Keratinocyte (primary cell): ENCODE measurements around the gene BOD1L1. TPM values are rescaled to one million over a fixed set of nuclear protein-coding genes. Genes with fewer than 3 reads are reported as not detected.

Experiments used
- DNase-seq: peaks from one replicate; pipeline ENCODE4 v3.0.0-alpha.2; 2011; ENCODE audit warnings: low read depth, missing footprints, low spot score
- FAIRE-seq: peaks from 2 replicates; lab custom pipeline; 2011; peaks lifted over from hg19 to GRCh38; lab: Jason Lieb, UNC
- H2AFZ ChIP-seq: 2 replicates; pipeline ENCODE4 v1.6.0; 2012; ENCODE audit warnings: low read length, control low read depth, inconsistent platforms; ENCODE audit not compliant: control insufficient read depth
- H3K27ac ChIP-seq: 2 replicates; pipeline ENCODE4 v1.5.1; 2011; ENCODE audit warnings: low read length; ENCODE audit not compliant: control insufficient read depth, insufficient read depth
- H3K27me3 ChIP-seq: 3 replicates; pipeline ENCODE4 v1.6.0; 2011; ENCODE audit warnings: low read length; ENCODE audit not compliant: control insufficient read depth, insufficient read depth; ENCODE audit errors: extremely low read depth
- H3K36me3 ChIP-seq, 2 experiments: 2 replicates in 1 of 2; 3 replicates in 1 of 2; pipeline ENCODE4 v1.5.1; 2011; ENCODE audit warnings: low read length in 2 of 2, mild to moderate bottlenecking in 1 of 2; ENCODE audit not compliant: control insufficient read depth in 2 of 2, insufficient read depth in 2 of 2; ENCODE audit errors: extremely low read depth in 1 of 2
- H3K4me1 ChIP-seq: 3 replicates; pipeline ENCODE4 v1.5.1; 2011; ENCODE audit warnings: low read length; ENCODE audit not compliant: control insufficient read depth, insufficient read depth; ENCODE audit errors: extremely low read depth
- H3K4me2 ChIP-seq: 3 replicates; pipeline ENCODE4 v1.6.0; 2011; ENCODE audit warnings: low read depth, low read length; ENCODE audit not compliant: control insufficient read depth, insufficient read depth; ENCODE audit errors: extremely low read depth
- H3K4me3 ChIP-seq, 3 experiments: fragments of 200-600 bp in 1 of 3; sonication (generic) in 1 of 3; 2 replicates in 2 of 3; 3 replicates in 1 of 3; pipeline ENCODE4 v1.5.1; 2011 to 2016; ENCODE audit warnings: low read length in 3 of 3, mild to moderate bottlenecking in 3 of 3, control low read depth in 2 of 3, inconsistent platforms in 1 of 3, low read depth in 1 of 3, mixed read lengths in 1 of 3, mixed run types in 1 of 3, moderate library complexity in 1 of 3; ENCODE audit not compliant: control insufficient read depth in 2 of 3, insufficient read depth in 2 of 3; ENCODE audit errors: extremely low read depth in 1 of 3
- H3K79me2 ChIP-seq: 2 replicates; pipeline ENCODE4 v1.6.0; 2012; ENCODE audit warnings: low read length; ENCODE audit not compliant: control insufficient read depth, insufficient read depth
- H3K9ac ChIP-seq: 3 replicates; pipeline ENCODE4 v1.6.0; 2011; ENCODE audit warnings: low read length; ENCODE audit not compliant: control insufficient read depth, insufficient read depth; ENCODE audit errors: extremely low read depth
- H3K9me1 ChIP-seq: 3 replicates; pipeline ENCODE4 v1.6.0; 2011; ENCODE audit warnings: low read length; ENCODE audit not compliant: control insufficient read depth, insufficient read depth; ENCODE audit errors: extremely low read depth
- H3K9me3 ChIP-seq: 2 replicates; pipeline ENCODE4 v1.5.1; 2012; ENCODE audit warnings: low read depth, low read length; ENCODE audit not compliant: control insufficient read depth
- H4K20me1 ChIP-seq: 3 replicates; pipeline ENCODE4 v1.6.0; 2011; ENCODE audit warnings: low read length; ENCODE audit not compliant: control insufficient read depth, insufficient read depth; ENCODE audit errors: extremely low read depth
- EZH2 ChIP-seq: IDR thresholded peaks from one replicate; pipeline ENCODE4 v1.6.1; 2012; ENCODE audit warnings: inconsistent platforms, mild to moderate bottlenecking, low read length, moderate library complexity
- dilution Hi-C: fragments of 300-500 bp; cut with MboI; formaldehyde crosslinking; loops from one replicate; pipeline ENCODE4 v1.7.0; 2020; ENCODE audit warnings: low sequenced_read_pairs; ENCODE audit not compliant: extremely low pct_ligation_motif_present
- polyA plus RNA-seq, 5 experiments: library from polyadenylated mRNA; depleted of rRNA in 3 of 5; stranded (reverse) in 3 of 5; stranded (forward) in 1 of 5; unstranded in 1 of 5; fragments of >200 nt; gene quantifications; 1 replicate in 1 of 5; 2 replicates in 3 of 5; 3 replicates in 1 of 5; pipeline versions ENCODE4 v1.2.1 to v1.2.3, GENCODE V29; 2011 to 2012; ENCODE audit warnings: missing spikeins in 2 of 5, low read depth in 1 of 5, low replicate concordance in 1 of 5
- TF ChIP-seq, protein P1 (sequence below), 3 experiments: IDR thresholded peaks in 1 of 3; conservative IDR thresholded peaks in 1 of 3; optimal IDR thresholded peaks in 1 of 3; 2 replicates in 2 of 3; 3 replicates in 1 of 3; pipeline versions ENCODE3 to v1.5.1; 2011; ENCODE audit warnings: low read length in 3 of 3, mild to moderate bottlenecking in 3 of 3, moderate library complexity in 2 of 3, control low read depth in 1 of 3, inconsistent platforms in 1 of 3; ENCODE audit not compliant: insufficient read depth in 2 of 3; ENCODE audit errors: extremely low read depth in 1 of 3

Gene BOD1L1
- polyA plus RNA-seq, 1 donor (not counting 4 experiments of a cell fraction or from before 2014, with no cell fraction given) = 20.6 TPM

DNA sequence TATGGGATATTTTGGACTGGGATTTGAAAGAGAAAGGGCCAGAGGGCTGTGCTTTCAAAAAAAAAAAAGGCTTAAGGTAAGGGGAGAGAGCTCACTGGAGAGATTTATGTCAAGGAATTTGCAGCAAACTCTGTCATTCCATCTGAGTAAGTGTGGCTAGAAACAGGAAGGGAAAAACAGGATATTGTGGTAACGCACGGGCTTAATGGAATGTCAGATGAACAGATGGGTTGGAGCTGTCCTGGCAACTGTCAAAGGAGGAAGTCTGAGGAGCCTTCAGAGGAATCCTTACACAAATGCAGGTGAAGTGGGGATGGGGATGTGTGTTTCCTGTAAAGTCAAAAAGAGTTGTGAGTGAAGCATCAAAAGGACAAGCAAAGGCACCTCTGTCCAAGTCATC is 68.1 kb downstream of the BOD1L1 start:
- H3K27ac ChIP-seq = peak overlapping the region; percentile 10
- H3K9me3 ChIP-seq = no peaks in the 10 kb centered on the region
- H3K27me3 ChIP-seq = no peaks in the 10 kb centered on the region
- H2AFZ ChIP-seq = peak overlapping the region; percentile 51
- H3K4me2 ChIP-seq = peak overlapping the region; percentile 29
- no peaks in the 10 kb centered on the region for H3K36me3 ChIP-seq
- no peaks in the 10 kb centered on the region for H3K9me1 ChIP-seq
- FAIRE-seq = peak; percentile 99
- dilution Hi-C loops = no loop called here
- TF ChIP-seq, protein P1, sequence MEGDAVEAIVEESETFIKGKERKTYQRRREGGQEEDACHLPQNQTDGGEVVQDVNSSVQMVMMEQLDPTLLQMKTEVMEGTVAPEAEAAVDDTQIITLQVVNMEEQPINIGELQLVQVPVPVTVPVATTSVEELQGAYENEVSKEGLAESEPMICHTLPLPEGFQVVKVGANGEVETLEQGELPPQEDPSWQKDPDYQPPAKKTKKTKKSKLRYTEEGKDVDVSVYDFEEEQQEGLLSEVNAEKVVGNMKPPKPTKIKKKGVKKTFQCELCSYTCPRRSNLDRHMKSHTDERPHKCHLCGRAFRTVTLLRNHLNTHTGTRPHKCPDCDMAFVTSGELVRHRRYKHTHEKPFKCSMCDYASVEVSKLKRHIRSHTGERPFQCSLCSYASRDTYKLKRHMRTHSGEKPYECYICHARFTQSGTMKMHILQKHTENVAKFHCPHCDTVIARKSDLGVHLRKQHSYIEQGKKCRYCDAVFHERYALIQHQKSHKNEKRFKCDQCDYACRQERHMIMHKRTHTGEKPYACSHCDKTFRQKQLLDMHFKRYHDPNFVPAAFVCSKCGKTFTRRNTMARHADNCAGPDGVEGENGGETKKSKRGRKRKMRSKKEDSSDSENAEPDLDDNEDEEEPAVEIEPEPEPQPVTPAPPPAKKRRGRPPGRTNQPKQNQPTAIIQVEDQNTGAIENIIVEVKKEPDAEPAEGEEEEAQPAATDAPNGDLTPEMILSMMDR (optimal IDR thresholded peaks at IDR 0.05 in 1 of 3, IDR thresholded peaks at IDR 0.05 in 1 of 3, conservative IDR thresholded peaks at IDR 0.05 in 1 of 3; ENCODE audit: extremely low read depth in 1 of 3, insufficient read depth in 2 of 3, low read length in 3 of 3) = no peak
- no peak for TF ChIP-seq EZH2
- peaks cover 17% of the 10 kb centered on the region for H3K4me1 ChIP-seq
- H3K79me2 ChIP-seq = no peaks in the 10 kb centered on the region
- H4K20me1 ChIP-seq = no peaks in the 10 kb centered on the region
- no peak overlapping the region for H3K4me3 ChIP-seq
- no peak overlapping the region for H3K9ac ChIP-seq
- peak; percentile 36 for DNase-seq

DNA sequence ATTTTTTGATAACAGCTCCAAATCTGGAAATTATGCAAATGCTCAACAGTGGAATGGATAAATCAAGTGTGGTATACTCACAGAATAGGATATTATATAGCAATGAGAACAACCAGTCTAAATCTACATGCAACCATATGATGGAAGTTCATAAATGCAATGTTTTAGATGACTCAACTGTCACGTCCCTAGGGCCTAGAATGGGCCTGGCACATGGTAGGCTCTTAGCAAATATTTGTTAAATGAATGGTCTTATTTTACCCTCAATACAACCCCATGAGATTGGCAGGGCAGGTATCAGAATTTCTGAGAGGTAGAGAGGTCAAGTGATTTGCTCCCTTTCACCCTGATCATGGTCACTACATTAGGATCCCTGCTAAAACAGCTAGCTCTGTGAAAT is 68.6 kb downstream of the BOD1L1 start:
- H3K27ac ChIP-seq = peak overlapping the region; percentile 10
- H3K27me3 ChIP-seq = no peaks in the 10 kb centered on the region
- dilution Hi-C loops = no loop called here
- H3K9ac ChIP-seq = no peak overlapping the region
- FAIRE-seq (no peak), DNase-seq (no peak)
- no peaks in the 10 kb centered on the region for H3K36me3 ChIP-seq
- H4K20me1 ChIP-seq = no peaks in the 10 kb centered on the region
- no peaks in the 10 kb centered on the region for H3K9me3 ChIP-seq
- peak overlapping the region; percentile 51 for H2AFZ ChIP-seq
- H3K4me2 ChIP-seq = peak overlapping the region; percentile 29
- H3K4me1 ChIP-seq = peaks cover 17% of the 10 kb centered on the region
- H3K4me3 ChIP-seq = no peak overlapping the region
- H3K79me2 ChIP-seq = no peaks in the 10 kb centered on the region
- TF ChIP-seq, protein P1 (optimal IDR thresholded peaks at IDR 0.05 in 1 of 3, IDR thresholded peaks at IDR 0.05 in 1 of 3, conservative IDR thresholded peaks at IDR 0.05 in 1 of 3; ENCODE audit: extremely low read depth in 1 of 3, insufficient read depth in 2 of 3, low read length in 3 of 3) = no peak
- no peaks in the 10 kb centered on the region for H3K9me1 ChIP-seq
